ENCODE results near the gene KCTD2. TPM values are rescaled to one million over a fixed set of nuclear protein-coding genes. Genes with fewer than 3 reads are reported as not detected.
"Not testable (repeated sequence)": the region's sequence is repeated elsewhere in the genome, so short reads cannot be mapped to it uniquely, and the experiment has no call there.

Gene KCTD2
- total RNA-seq, 1 experiment from 2014 or later: 28.0 TPM

- DNase-seq (ENCODE audit: extremely low read depth, low read depth): no peak
Observed at GRCh38 chr17:75019146-75019545, 27.9 kb upstream of the KCTD2 start.

DNA sequence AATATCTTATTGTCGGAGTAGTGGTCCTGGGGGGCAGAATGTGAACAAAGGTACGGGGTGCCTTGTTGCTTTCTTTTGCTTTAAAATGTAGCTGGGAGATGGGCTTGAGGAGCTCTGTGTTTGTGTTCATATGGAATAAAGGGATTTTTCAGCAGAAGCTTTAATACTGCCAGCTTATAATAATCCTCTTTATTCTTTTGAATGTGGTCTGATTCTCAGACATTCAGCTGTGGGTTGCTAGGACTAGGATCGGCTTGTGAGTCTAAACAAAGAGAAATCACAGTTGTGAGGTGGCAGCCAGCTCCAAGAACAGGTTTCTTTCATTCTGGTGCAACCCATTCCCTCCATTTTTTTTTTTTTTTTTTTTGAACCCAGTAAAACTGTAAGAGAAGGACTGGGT lies 27.3 kb upstream of the KCTD2 start:
- DNase-seq (ENCODE audit: extremely low read depth, low read depth): no peak

DNA sequence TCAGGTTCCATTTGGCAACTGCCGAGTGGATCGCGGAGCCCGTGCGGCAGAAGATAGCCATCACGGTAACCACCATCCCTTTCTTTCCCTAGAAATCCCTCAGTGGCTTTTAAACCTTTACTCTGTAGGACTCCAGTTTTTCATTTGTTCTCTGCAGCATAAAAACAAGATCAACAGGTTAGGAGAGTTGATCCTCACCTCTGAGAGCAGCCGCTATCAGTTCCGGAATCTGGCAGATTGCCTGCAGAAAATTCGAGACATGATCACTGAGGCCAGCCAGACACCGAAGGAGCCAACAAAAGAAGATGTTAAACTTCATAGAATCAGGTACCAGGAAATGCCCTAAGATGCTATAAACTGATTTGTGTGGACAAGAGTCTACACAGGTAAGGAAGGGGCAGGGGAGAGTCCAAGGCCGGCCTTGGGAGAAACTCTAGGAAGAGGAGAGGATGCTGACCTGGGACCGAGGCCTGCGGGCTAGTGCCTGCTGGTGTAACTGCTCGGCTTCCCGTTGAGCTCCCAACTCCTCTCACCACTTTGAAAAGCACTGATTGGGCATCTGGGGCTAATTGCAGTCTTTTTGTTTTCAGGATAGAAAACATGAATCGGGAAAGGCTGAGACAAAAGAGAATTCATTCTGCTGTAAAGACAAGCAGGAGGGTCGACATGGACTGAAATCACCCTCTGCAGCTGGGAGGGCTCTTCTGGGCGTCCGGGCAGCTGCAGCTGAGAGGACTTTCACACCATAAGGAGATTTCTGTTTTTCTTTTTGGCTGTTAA lies 26.5 kb upstream of the KCTD2 start:
- no peak for DNase-seq (ENCODE audit: extremely low read depth, low read depth)

GRCh38 chr17:75024686-75025397 lies 22.2 kb upstream of the KCTD2 start:
- no peak for DNase-seq (ENCODE audit: extremely low read depth, low read depth)

DNA sequence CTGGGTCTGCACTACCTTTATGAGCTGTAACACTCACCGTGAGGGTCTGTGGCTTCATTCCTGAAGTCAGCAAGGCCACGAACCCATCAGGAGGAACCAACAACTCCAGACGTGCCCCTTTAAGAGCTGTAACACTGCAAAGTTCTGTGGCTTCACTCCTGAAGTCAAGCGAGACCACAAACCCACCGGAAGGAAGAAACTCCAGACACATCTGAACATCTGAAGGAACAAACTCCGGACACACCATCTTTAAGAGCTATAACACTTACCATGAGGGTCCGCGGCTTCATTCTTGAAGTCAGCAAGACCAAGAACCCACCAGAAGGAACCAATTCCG lies 21.7 kb upstream of the KCTD2 start:
- DNase-seq (ENCODE audit: extremely low read depth, low read depth): not testable (repeated sequence)

DNA sequence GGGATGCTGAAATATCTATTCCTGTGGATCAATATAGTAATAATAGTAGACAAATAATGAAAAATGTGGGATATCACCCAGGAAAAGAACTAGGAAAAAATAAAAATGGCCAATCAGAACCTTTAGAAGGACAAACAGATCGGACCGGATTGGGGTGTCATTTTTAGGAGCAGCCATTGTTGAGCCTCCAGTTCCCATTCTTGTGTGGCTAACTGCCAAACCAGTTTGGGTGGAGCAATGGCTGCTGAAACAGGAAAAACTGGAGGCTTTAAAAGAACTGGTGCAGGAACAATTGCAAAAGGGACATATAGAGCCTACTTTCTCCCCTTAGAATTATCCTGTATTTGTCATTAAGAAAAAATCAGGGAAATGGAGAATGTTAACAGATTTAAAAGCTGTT lies 20.4 kb upstream of the KCTD2 start:
- not testable (repeated sequence) for DNase-seq (ENCODE audit: extremely low read depth, low read depth)

DNA sequence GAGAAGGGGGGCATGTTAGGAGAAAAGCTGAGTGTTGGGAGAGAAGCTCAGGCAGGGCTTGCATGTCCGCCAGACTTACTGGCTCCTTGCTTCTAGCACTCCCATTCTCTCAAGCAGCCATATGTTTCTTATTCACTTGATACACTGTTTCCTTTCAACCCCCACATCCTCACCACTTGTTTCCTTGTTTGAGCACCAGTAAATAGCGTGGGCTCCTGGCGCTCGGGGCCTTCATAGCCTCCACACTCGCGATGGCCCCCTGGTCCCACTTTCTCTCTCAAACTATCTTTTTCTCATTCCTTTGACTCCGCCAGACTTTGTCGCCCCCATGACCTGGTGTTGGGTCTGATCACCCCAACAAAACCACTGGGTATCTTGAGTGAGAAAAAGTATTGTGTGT lies 16.9 kb upstream of the KCTD2 start:
- DNase-seq (ENCODE audit: extremely low read depth, low read depth): no peak

GRCh38 chr17:75031972-75032719 lies 14.9 kb upstream of the KCTD2 start:
- DNase-seq (ENCODE audit: extremely low read depth, low read depth): peak; percentile 74

DNA sequence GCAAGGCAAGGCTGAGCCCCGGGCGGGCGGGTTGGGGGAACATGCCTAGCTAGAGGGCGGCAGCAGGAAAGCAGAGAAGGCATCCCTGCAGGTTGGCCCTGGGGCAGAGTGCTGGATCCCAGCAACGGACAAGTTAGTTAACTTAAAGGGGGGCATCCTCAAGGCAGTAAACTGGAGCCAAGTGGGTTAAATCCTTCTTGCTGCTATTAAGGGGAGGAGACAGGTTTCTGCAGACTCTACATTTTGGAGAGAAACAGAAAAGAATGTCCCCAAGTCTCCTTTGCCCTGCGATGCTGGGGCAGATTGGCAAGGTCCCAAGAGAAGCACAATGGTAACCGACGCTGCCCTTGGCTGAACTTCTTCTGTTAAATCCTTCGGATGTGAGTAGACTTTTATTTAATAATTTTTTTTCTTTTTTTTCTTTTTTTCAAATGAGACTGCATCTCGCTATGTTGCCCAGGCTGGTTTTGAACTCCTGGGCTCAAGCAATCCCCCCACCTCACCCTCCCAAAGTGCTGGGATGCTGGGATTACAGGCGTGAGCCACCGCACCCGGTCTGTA lies 14.2 kb upstream of the KCTD2 start:
- DNase-seq (ENCODE audit: extremely low read depth, low read depth): no peak

GRCh38 chr17:75033346-75034235 lies 13.4 kb upstream of the KCTD2 start:
- peak; percentile 93 for DNase-seq (ENCODE audit: extremely low read depth, low read depth)

DNA sequence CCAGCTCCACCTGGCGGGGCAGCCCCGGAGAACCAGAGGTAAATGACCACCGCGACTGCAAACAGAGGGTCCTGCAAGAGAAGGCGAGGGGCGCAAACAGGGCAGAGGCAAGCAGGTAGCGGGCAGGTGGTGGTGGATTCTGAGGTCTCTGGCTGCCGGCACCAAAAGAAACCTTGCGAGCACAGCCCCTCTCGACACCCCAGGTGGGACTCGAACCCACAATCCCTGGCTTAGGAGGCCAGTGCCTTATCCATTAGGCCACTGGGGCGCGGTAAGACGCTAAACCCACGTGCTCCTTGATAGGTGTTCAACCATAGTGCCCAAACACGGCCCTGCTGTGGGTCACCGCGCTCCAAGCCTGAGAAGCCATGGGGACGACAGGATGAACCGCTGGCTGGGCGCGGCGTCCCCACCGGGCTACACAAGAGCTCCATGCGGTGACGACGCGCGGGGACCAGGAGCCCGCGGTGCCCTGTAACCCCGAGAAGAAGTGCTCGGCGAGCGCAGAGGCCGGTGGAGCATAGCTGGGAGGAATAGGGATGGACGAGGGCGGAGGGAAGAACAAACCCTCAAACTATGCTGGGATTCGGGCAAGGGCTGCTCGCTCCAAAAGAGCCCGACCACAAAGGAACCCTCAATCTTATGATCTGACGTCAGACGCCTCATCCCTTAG lies 12.7 kb upstream of the KCTD2 start:
- peak; percentile 96 for DNase-seq (ENCODE audit: extremely low read depth, low read depth)

- DNase-seq (ENCODE audit: extremely low read depth, low read depth): peak; percentile 97
Observed at GRCh38 chr17:75036643-75037268, 10.3 kb upstream of the KCTD2 start.

- no peak for DNase-seq (ENCODE audit: extremely low read depth, low read depth)
Observed at GRCh38 chr17:75039238-75039637, 7.8 kb upstream of the KCTD2 start.

DNA sequence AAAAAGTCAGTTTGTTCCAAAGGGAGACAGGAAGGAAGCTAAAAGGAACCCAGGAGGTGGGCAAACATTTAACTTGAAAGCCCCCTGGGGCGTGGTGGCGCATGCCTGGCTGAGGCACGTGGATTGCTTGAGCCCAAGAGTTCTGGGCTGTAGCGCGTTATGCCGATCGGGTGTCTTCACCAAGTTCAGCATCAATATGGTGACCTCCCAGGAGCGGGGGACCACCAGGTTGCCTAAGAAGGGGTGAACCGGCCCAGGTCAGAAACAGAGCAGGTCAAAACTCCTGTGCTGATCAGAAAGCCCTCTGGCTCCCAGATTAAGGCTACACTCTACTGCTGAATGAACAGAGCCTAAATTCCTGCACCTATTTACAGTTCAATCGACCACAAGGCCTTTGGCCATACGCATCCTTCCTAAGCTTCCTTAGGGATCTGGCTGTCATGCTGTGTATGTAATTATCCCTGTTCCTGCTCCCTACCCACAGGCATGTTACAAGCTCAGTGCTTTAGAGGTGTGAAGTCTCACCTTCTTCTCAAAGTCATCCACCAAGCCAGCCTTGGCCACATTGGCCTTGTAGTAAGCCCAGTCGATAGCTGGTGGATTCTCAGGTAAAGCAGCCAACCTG lies 5.3 kb upstream of the KCTD2 start:
- DNase-seq (ENCODE audit: extremely low read depth, low read depth): no peak

- not testable (repeated sequence) for DNase-seq (ENCODE audit: extremely low read depth, low read depth)
Observed at GRCh38 chr17:75043789-75044188, 3.2 kb upstream of the KCTD2 start.

DNA sequence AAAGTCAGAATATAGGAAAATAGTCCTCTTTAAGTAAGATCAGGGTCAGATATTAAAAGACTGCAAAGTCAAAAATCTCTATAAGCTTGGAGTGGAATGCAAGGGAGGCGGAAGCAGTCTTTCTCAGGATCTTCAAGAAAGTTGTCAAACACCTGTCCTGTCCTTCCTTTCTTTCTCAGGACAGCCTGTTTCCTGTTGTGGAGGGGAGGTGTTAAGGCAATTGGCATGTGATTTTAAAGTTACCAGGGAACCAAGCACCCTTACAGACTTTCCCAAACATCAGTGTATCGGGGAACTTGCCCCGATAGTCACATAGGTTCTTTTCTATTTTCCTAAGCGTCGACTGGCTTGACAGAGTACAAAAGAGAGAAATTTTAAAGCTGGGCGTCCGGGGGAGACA lies 2.3 kb upstream of the KCTD2 start:
- DNase-seq (ENCODE audit: extremely low read depth, low read depth): no peak

GRCh38 chr17:75045946-75046406 lies 1.0 kb upstream of the KCTD2 start:
- DNase-seq (ENCODE audit: extremely low read depth, low read depth): not testable (repeated sequence)

GRCh38 chr17:75047398-75048098 lies 523 bp downstream of the KCTD2 start:
- DNase-seq (ENCODE audit: extremely low read depth, low read depth): no peak
